PC-3 (cell line): ENCODE data around the gene PLEKHH1. TPM values are rescaled to one million over a fixed set of nuclear protein-coding genes. Genes with fewer than 3 reads are reported as not detected.
"Not testable (repeated sequence)": the region's sequence is repeated elsewhere in the genome, so short reads cannot be mapped to it uniquely, and the experiment has no call there.

Experiments used
- ATAC-seq: fragments of 200-7000 bp; cut with Tn5 transposase; 2 replicates; pipeline ENCODE4 v1.9.1; 2020; ENCODE audit warnings: mild to moderate bottlenecking, moderate library complexity
- BruUV-seq: library from RNA; stranded (reverse); fragments of 400-500 nt; replicated peaks from 2 replicates; lab custom pipeline; 2021; lab: Mats Ljungman, UMichigan
- CTCF ChIA-PET: fragments of 300-600 bp; sonication (Branson Sonifier 250); formaldehyde crosslinking; loops from one replicate; lab custom pipeline; 2022; ENCODE audit warnings: antibody characterized with exemption; lab: Charles Lee
- POLR2A ChIA-PET: fragments of 300-600 bp; sonication (Branson Sonifier 250); formaldehyde crosslinking; loops from one replicate; lab custom pipeline; 2022; ENCODE audit warnings: antibody characterized with exemption; ENCODE audit not compliant: unreplicated experiment; lab: Charles Lee
- DNase-seq: peaks from one replicate; pipeline ENCODE4 v3.0.0-alpha.2; 2015
- H2AFZ ChIP-seq: fragments of 300-600 bp; sonication (generic); 2 replicates; pipeline ENCODE4 v1.6.0; 2016; ENCODE audit warnings: antibody characterized with exemption, low read length
- H3F3A ChIP-seq: fragments of 300-600 bp; sonication (generic); one replicate; pipeline ENCODE4 v1.6.0; 2017; ENCODE audit warnings: antibody characterized with exemption, low read length, control low read depth, mild to moderate bottlenecking; ENCODE audit not compliant: unreplicated experiment
- H3K27ac ChIP-seq: fragments of 300-600 bp; sonication (generic); 2 replicates; pipeline ENCODE4 v1.5.1; 2016; ENCODE audit warnings: mild to moderate bottlenecking, low read length
- H3K27me3 ChIP-seq: fragments of 300-600 bp; sonication (generic); 2 replicates; pipeline ENCODE4 v1.6.1; 2016; ENCODE audit warnings: low read length, mixed read lengths
- H3K36me3 ChIP-seq: fragments of 300-600 bp; sonication (generic); 2 replicates; pipeline ENCODE4 v1.6.1; 2016; ENCODE audit warnings: low read depth, mixed run types, low read length, mixed read lengths
- H3K4me1 ChIP-seq: fragments of 300-600 bp; sonication (generic); 2 replicates; pipeline ENCODE4 v1.5.1; 2016; ENCODE audit warnings: low read length; ENCODE audit not compliant: insufficient read depth
- H3K4me2 ChIP-seq: fragments of 300-600 bp; sonication (generic); 2 replicates; pipeline ENCODE4 v1.6.0; 2016; ENCODE audit warnings: low read length
- H3K4me3 ChIP-seq: fragments of 300-600 bp; sonication (generic); 2 replicates; pipeline ENCODE4 v1.5.1; 2016; ENCODE audit warnings: mild to moderate bottlenecking, low read length, mixed read lengths
- H3K79me2 ChIP-seq: fragments of 300-600 bp; sonication (generic); 2 replicates; pipeline ENCODE4 v1.6.1; 2017; ENCODE audit warnings: low read length, mixed read lengths
- H3K9ac ChIP-seq: fragments of 300-600 bp; sonication (generic); 2 replicates; pipeline ENCODE4 v1.6.0; 2016; ENCODE audit warnings: mild to moderate bottlenecking, low read length
- H3K9me2 ChIP-seq: fragments of 300-600 bp; sonication (generic); replicated peaks from 2 replicates; pipeline ENCODE4 v1.6.1; 2016; ENCODE audit warnings: mixed run types, low read length, mixed read lengths
- H3K9me3 ChIP-seq: fragments of 300-600 bp; sonication (generic); 2 replicates; pipeline ENCODE4 v1.6.1; 2016; ENCODE audit warnings: low read length, mixed read lengths
- H4K20me1 ChIP-seq: fragments of 300-600 bp; sonication (generic); 2 replicates; pipeline ENCODE4 v1.6.1; 2016; ENCODE audit warnings: low read length, mixed read lengths
- CTCF ChIP-seq: fragments of 300-600 bp; sonication (generic); conservative IDR thresholded peaks from 2 replicates; pipeline ENCODE4 v1.5.1; 2017; ENCODE audit warnings: antibody characterized with exemption, low read depth, mild to moderate bottlenecking, low read length
- EZH2 ChIP-seq: fragments of 300-600 bp; sonication (generic); IDR thresholded peaks from one replicate; pipeline ENCODE4 v1.6.1; 2017; ENCODE audit warnings: antibody characterized with exemption, mild to moderate bottlenecking, low read length; ENCODE audit not compliant: unreplicated experiment
- EZH2phosphoT487 ChIP-seq: fragments of 300-600 bp; sonication (generic); IDR thresholded peaks from 2 replicates; pipeline ENCODE4 v1.6.1; 2018; ENCODE audit warnings: mild to moderate bottlenecking, antibody characterized with exemption, low read length, borderline replicate concordance
- intact Hi-C: fragments of 100-400 bp; cut with micrococcal nuclease; formaldehyde crosslinking; loops from 2 replicates; pipeline ENCODE4 v1.9.0; 2023
- total RNA-seq: library from RNA; depleted of rRNA; stranded (reverse); fragments of >200 nt; gene quantifications from 2 replicates; pipeline ENCODE4 v1.2.3, GENCODE V29; 2014

Gene PLEKHH1
- total RNA-seq, 1 experiment from 2014 or later = 11.1 TPM

- H3F3A ChIP-seq = no peaks in the 10 kb centered on the region
- H3K79me2 ChIP-seq = no peaks in the 10 kb centered on the region
- H3K9ac ChIP-seq = no peak overlapping the region
- DNase-seq = no peak
- no peak for ATAC-seq
- no peaks in the 10 kb centered on the region for H3K9me2 ChIP-seq
- no peaks in the 10 kb centered on the region for H3K9me3 ChIP-seq
- no peak overlapping the region for H3K4me2 ChIP-seq
- ChIA-PET CTCF (interaction anchor here (1.1 to 1.5 kb wide), 2 partner anchors 11 to 12 kb away, joined by 4 to 7 read pairs; no protein-coding TSS in a partner anchor), POLR2A (no interaction called here)
- BruUV-seq = no TSS peak
- H3K27ac ChIP-seq = no peak overlapping the region
- no peaks in the 10 kb centered on the region for H3K36me3 ChIP-seq
- intact Hi-C loops = no loop called here
- peaks cover 6% of the 10 kb centered on the region; the same call in 1 of the 2 replicates for H3K4me1 ChIP-seq
- no peak for TF ChIP-seq CTCF
- TF ChIP-seq EZH2phosphoT487 = no peak
- TF ChIP-seq EZH2 = no peak
- no peak overlapping the region for H3K4me3 ChIP-seq
- no peaks in the 10 kb centered on the region for H3K27me3 ChIP-seq
- H4K20me1 ChIP-seq = no peaks in the 10 kb centered on the region
- no peak overlapping the region for H2AFZ ChIP-seq
Observed at GRCh38 chr14:67538501-67538900, 5.4 kb downstream of the PLEKHH1 start.

GRCh38 chr14:67539116-67539515 lies 6.0 kb downstream of the PLEKHH1 start:
- H3K36me3 ChIP-seq = no peaks in the 10 kb centered on the region; the same call in 1 of the 2 replicates
- no peak overlapping the region for H3K4me3 ChIP-seq
- TF ChIP-seq CTCF (no peak), EZH2 (no peak), EZH2phosphoT487 (no peak)
- no peaks in the 10 kb centered on the region for H3F3A ChIP-seq
- BruUV-seq = no TSS peak
- H3K4me1 ChIP-seq = peaks cover under 1% of the 10 kb centered on the region; the same call in 1 of the 2 replicates
- H2AFZ ChIP-seq = no peak overlapping the region
- no peaks in the 10 kb centered on the region for H3K9me3 ChIP-seq
- POLR2A ChIA-PET = no interaction called here
- CTCF ChIA-PET = interaction anchor here (1.5 kb wide), 1 partner anchor 12 kb away, joined by 4 read pairs; no protein-coding TSS in a partner anchor
- H3K4me2 ChIP-seq = no peak overlapping the region
- H3K79me2 ChIP-seq = no peaks in the 10 kb centered on the region
- H3K27me3 ChIP-seq = no peaks in the 10 kb centered on the region
- no peaks in the 10 kb centered on the region for H3K9me2 ChIP-seq
- ATAC-seq = no peak
- H3K27ac ChIP-seq = no peak overlapping the region
- intact Hi-C loops = no loop called here
- H4K20me1 ChIP-seq = no peaks in the 10 kb centered on the region
- no peak overlapping the region for H3K9ac ChIP-seq
- DNase-seq = no peak

GRCh38 chr14:67541448-67542387 lies 8.6 kb downstream of the PLEKHH1 start:
- Histone ChIP-seq H3K9me3 (no peaks in the 10 kb centered on the region), H3K4me1 (no peaks in the 10 kb centered on the region), H3K4me2 (no peak overlapping the region), H2AFZ (no peak overlapping the region), H3K9me2 (no peaks in the 10 kb centered on the region), H3K79me2 (no peaks in the 10 kb centered on the region), H3F3A (no peaks in the 10 kb centered on the region), H3K9ac (no peak overlapping the region), H3K4me3 (no peak overlapping the region), H3K27me3 (no peaks in the 10 kb centered on the region), H3K27ac (no peak overlapping the region), H3K36me3 (no peaks in the 10 kb centered on the region; the same call in 1 of the 2 replicates), H4K20me1 (no peaks in the 10 kb centered on the region)
- no TSS peak for BruUV-seq
- POLR2A ChIA-PET = no interaction called here
- intact Hi-C loops = no loop called here
- CTCF ChIA-PET = interaction anchor here (0.6 to 0.9 kb wide), 2 partner anchors 10 to 15 kb away, joined by 5 to 6 read pairs; no protein-coding TSS in a partner anchor
- TF ChIP-seq EZH2 (no peak), EZH2phosphoT487 (no peak), CTCF (no peak)
- ATAC-seq (no peak), DNase-seq (no peak)

GRCh38 chr14:67542620-67543019 lies 9.5 kb downstream of the PLEKHH1 start:
- H3K9me2 ChIP-seq, H2AFZ ChIP-seq, H3K36me3 ChIP-seq, H3K4me2 ChIP-seq, DNase-seq, H3F3A ChIP-seq, CTCF ChIA-PET, BruUV-seq, H3K79me2 ChIP-seq, H3K27me3 ChIP-seq, H3K4me3 ChIP-seq, H3K9ac ChIP-seq, H3K4me1 ChIP-seq, H3K27ac ChIP-seq, POLR2A ChIA-PET, ATAC-seq, H4K20me1 ChIP-seq, intact Hi-C loops, H3K9me3 ChIP-seq: not testable (repeated sequence)
